HG03354 (cell line): ENCODE measurements around the gene TSPYL2.

Source experiments
- ATAC-seq: cut with Tn5 transposase; IDR thresholded peaks from one replicate; pipeline ENCODE4 v1.9.1; 2021; ENCODE audit warnings: mild to moderate bottlenecking; ENCODE audit not compliant: unreplicated experiment, poor library complexity, severe bottlenecking

Gene TSPYL2

GRCh38 chrX:53081925-53082772 is at the start of gene TSPYL2:
Gene TSPYL2 (plus strand): TSS chrX:53082367. CDS start chrX:53082499, 132 bp downstream.
- ATAC-seq: peak; percentile 91

GRCh38 chrX:53036149-53036548 is 46.0 kb upstream of the TSPYL2 start:
- no peak for ATAC-seq

GRCh38 chrX:53039236-53039635 is 42.9 kb upstream of the TSPYL2 start:
- no peak for ATAC-seq

GRCh38 chrX:53044995-53045394 is 37.2 kb upstream of the TSPYL2 start:
- no peak for ATAC-seq

GRCh38 chrX:53047228-53047627 is 34.9 kb upstream of the TSPYL2 start:
- no peak for ATAC-seq

GRCh38 chrX:53048169-53049126 is 33.7 kb upstream of the TSPYL2 start, which contains the start of gene GPR173:
Gene GPR173 (plus strand): TSS chrX:53048789. CDS start chrX:53076622, 27,833 bp downstream.
- no peak for ATAC-seq

- ATAC-seq: no peak
Measured at GRCh38 chrX:53049127-53049517, 33.0 kb upstream of the TSPYL2 start.

GRCh38 chrX:53050841-53051240 is 31.3 kb upstream of the TSPYL2 start:
- no peak for ATAC-seq

- ATAC-seq: no peak
Measured at GRCh38 chrX:53055244-53055849, 26.8 kb upstream of the TSPYL2 start.

- ATAC-seq: no peak
Measured at GRCh38 chrX:53056292-53056691, 25.9 kb upstream of the TSPYL2 start.

GRCh38 chrX:53065104-53065503 is 17.1 kb upstream of the TSPYL2 start:
- no peak for ATAC-seq

- ATAC-seq: no peak
Measured at GRCh38 chrX:53071064-53071463, 11.1 kb upstream of the TSPYL2 start.

GRCh38 chrX:53071604-53072417 is 10.4 kb upstream of the TSPYL2 start:
- ATAC-seq: peak; percentile 78

GRCh38 chrX:53072418-53073114 is 9.6 kb upstream of the TSPYL2 start:
- ATAC-seq: peak; percentile 27

GRCh38 chrX:53073115-53073586 is 9.0 kb upstream of the TSPYL2 start:
- no peak for ATAC-seq

- ATAC-seq: no peak
Measured at GRCh38 chrX:53075011-53075410, 7.2 kb upstream of the TSPYL2 start.

- no peak for ATAC-seq
Measured at GRCh38 chrX:53076671-53077070, 5.5 kb upstream of the TSPYL2 start.
